ENCODE data around the gene MPG.

DNA sequence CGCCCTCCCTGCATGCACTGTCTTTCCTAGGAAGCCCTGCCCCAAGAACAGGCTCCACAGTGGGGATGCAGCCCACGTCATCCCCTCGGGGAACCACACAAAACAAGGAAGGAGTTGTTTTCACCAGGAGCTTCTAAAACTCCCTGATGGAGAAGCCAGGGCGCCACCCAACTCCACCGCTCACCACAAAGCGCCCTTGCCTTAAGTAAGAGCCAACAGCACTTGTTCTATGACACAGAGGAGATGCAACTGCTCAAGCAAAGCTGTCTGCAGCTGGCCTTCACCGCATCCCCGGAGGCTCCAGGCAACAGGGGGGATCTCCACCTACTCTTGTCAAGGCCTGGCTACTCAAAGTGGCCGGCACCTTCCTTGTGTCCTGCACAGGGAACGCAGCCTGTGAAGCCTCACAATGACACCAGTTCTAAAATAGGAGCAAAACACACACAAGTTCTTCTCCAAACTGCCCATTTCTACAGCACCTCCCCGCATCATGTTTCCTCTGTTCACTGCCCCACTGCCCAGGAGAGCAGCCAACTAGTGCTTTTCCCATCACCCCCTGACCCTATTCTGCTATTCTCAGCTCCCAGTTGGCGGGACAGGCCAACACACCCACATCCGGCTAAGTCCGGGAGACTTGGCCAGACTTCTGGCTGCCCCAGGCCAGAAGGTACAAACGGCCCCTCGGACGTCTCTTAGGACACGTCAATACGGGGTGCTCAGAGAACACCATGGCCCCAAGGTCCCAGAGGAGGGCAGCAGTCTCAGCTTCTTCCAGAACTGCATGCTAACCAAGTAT lies 24.2 kb downstream of the MPG start:
- TF ChIP-seq, protein P1, sequence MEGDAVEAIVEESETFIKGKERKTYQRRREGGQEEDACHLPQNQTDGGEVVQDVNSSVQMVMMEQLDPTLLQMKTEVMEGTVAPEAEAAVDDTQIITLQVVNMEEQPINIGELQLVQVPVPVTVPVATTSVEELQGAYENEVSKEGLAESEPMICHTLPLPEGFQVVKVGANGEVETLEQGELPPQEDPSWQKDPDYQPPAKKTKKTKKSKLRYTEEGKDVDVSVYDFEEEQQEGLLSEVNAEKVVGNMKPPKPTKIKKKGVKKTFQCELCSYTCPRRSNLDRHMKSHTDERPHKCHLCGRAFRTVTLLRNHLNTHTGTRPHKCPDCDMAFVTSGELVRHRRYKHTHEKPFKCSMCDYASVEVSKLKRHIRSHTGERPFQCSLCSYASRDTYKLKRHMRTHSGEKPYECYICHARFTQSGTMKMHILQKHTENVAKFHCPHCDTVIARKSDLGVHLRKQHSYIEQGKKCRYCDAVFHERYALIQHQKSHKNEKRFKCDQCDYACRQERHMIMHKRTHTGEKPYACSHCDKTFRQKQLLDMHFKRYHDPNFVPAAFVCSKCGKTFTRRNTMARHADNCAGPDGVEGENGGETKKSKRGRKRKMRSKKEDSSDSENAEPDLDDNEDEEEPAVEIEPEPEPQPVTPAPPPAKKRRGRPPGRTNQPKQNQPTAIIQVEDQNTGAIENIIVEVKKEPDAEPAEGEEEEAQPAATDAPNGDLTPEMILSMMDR (IDR thresholded peaks at IDR 0.05) = no peak
- no peak for TF ChIP-seq ZFX (IDR thresholded peaks at IDR 0.05; ENCODE audit: borderline replicate concordance)
